Transverse colon (tissue), 4 donors: Measurements from ENCODE around the gene CDK5RAP3.

ENCODE experiments used
- CTCF ChIP-seq, 5 experiments: fragments of 200-600 bp in 3 of 5; fragments of 450-650 bp in 2 of 5; sonication (generic) in 3 of 5; IDR thresholded peaks; 1 replicate in 2 of 5; 2 replicates in 3 of 5; pipeline ENCODE4 v1.5.1; 2016 to 2017; ENCODE audit warnings: antibody characterized with exemption in 5 of 5, inconsistent platforms in 3 of 5, mild to moderate bottlenecking in 2 of 5, moderate library complexity in 1 of 5
- POLR2A ChIP-seq: fragments of 450-650 bp; IDR thresholded peaks from one replicate; pipeline ENCODE4 v1.6.1; 2016; ENCODE audit warnings: antibody characterized with exemption, mild to moderate bottlenecking, moderate library complexity
- POLR2AphosphoS5 ChIP-seq, 3 donors: sonication (generic); formaldehyde crosslinking; IDR thresholded peaks; one replicate each; pipeline ENCODE4 v1.6.1; 2016; ENCODE audit warnings: antibody characterized with exemption in 3 of 3

- peak; percentile 11 for TF ChIP-seq POLR2A
- TF ChIP-seq CTCF (IDR thresholded peaks at IDR 0.05), result no peak
- TF ChIP-seq POLR2AphosphoS5 (IDR thresholded peaks at IDR 0.05), result no peak
Measured at GRCh38 chr17:47945529-47946508, 25.1 kb upstream of the CDK5RAP3 start.
